Thyroid gland (tissue), 4 donors: ENCODE results near the gene KCNH6. TPM values are rescaled to one million over a fixed set of nuclear protein-coding genes. Genes with fewer than 3 reads are reported as not detected.

Source experiments
- DNase-seq, 2 donors: peaks; one replicate each; pipeline ENCODE4 v3.0.0-alpha.2; 2019
- H3K27ac ChIP-seq, 3 donors: fragments of 200-600 bp; sonication (generic); 1 replicate in 2 of 3; 2 replicates in 1 of 3; pipeline ENCODE4 v1.5.1; 2016 to 2019; ENCODE audit warnings: mild to moderate bottlenecking in 1 of 3, moderate library complexity in 1 of 3
- H3K27me3 ChIP-seq: fragments of 200-600 bp; sonication (generic); one replicate; pipeline ENCODE4 v1.5.1; 2019
- H3K36me3 ChIP-seq, 2 donors: fragments of 200-600 bp; sonication (generic); one replicate each; pipeline ENCODE4 v1.5.1; 2016 to 2019
- H3K4me1 ChIP-seq, 2 donors: fragments of 200-600 bp; sonication (generic); one replicate each; pipeline ENCODE4 v1.5.1; 2017 to 2019
- H3K4me3 ChIP-seq, 3 donors: fragments of 200-600 bp; sonication (generic); replicated peaks in 1 of 3; 1 replicate in 2 of 3; 2 replicates in 1 of 3; pipeline ENCODE4 v1.5.1; 2016; ENCODE audit warnings: mild to moderate bottlenecking in 1 of 3
- H3K9me3 ChIP-seq: fragments of 200-600 bp; sonication (generic); one replicate; pipeline ENCODE4 v1.5.1; 2017
- POLR2A ChIP-seq, 2 donors: fragments of 450-650 bp; IDR thresholded peaks; one replicate each; pipeline ENCODE4 v1.6.1; 2017; ENCODE audit warnings: antibody characterized with exemption in 2 of 2, mild to moderate bottlenecking in 2 of 2, moderate library complexity in 1 of 2
- WGBS, 2 donors: methylation state at CpG; one replicate each; pipeline ENCODE4 v1.1.5; 2017; 5-methylcytosine and 5-hydroxymethylcytosine counted together
- intact Hi-C: fragments of 100-400 bp; cut with DNase I; formaldehyde crosslinking; loops from one replicate; pipeline ENCODE4 v1.15.1; 2023
- total RNA-seq, 4 donors: library from RNA; depleted of rRNA; stranded (reverse); fragments of >200 nt; gene quantifications; one replicate each; pipeline ENCODE4 v1.2.3, GENCODE V29; 2016
- TF ChIP-seq, protein P1 (sequence below), 6 experiments: fragments of 200-600 bp in 3 of 6; fragments of 450-650 bp in 3 of 6; sonication (generic) in 3 of 6; IDR thresholded peaks; one replicate each; pipeline ENCODE4 v1.5.1; 2016 to 2019; ENCODE audit warnings: antibody characterized with exemption in 6 of 6, mild to moderate bottlenecking in 2 of 6, inconsistent platforms in 1 of 6, moderate library complexity in 1 of 6

The KCNH6 gene
- total RNA-seq, 4 donors from 2014 or later, result 0.67 TPM; not detected in 3

DNA sequence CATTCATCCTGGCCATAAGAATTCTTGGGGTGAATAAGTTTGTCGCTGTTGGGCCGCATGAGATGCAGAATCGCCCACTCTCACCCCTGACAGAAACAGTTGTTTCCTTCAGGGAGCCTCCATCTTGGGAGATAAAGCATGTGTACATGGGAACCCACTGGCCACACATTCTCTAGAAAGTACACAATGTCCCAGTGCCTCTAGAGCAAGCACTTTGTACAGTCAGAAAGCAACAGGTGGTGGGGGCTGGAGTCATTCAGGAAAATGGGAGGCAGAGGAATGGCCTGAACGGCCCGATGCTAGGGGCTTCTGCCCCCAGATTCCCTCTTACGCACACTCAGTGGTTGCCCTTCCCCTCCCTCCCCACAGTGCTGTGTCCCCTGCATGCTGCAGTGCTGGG is 30.2 kb upstream of the KCNH6 start:
- no peaks in the 10 kb centered on the region for H3K27me3 ChIP-seq
- TF ChIP-seq POLR2A (IDR thresholded peaks at IDR 0.05), result no peak
- no peaks in the 10 kb centered on the region for H3K9me3 ChIP-seq
- H3K4me1 ChIP-seq, result no peaks in the 10 kb centered on the region
- no peaks in the 10 kb centered on the region for H3K36me3 ChIP-seq
- DNase-seq, result no peak
- intact Hi-C loops, result no loop called here
- 90 to 92% methylated on average over 6 of the region's 6 CpGs for WGBS, 2 donors
- no peak overlapping the region for H3K27ac ChIP-seq
- H3K4me3 ChIP-seq, result no peak overlapping the region

DNA sequence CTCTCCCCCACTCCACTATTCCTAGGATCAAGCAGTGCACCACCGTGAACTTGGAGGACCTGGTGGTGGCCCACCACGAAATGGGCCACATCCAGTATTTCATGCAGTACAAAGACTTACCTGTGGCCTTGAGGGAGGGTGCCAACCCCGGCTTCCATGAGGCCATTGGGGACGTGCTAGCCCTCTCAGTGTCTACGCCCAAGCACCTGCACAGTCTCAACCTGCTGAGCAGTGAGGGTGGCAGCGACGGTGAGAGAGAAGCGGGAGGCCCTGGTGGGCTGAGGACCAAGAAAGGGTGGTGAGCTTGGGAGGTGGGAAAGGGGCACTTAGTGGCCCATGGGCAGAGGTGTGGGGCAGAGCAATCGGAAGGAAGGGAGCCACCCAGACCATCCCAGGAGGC is 29.7 kb upstream of the KCNH6 start:
- WGBS, 2 donors, result 92 to 96% methylated on average over 9 of the region's 9 CpGs
- no peaks in the 10 kb centered on the region for H3K9me3 ChIP-seq
- TF ChIP-seq POLR2A (IDR thresholded peaks at IDR 0.05), result no peak
- TF ChIP-seq, protein P1, sequence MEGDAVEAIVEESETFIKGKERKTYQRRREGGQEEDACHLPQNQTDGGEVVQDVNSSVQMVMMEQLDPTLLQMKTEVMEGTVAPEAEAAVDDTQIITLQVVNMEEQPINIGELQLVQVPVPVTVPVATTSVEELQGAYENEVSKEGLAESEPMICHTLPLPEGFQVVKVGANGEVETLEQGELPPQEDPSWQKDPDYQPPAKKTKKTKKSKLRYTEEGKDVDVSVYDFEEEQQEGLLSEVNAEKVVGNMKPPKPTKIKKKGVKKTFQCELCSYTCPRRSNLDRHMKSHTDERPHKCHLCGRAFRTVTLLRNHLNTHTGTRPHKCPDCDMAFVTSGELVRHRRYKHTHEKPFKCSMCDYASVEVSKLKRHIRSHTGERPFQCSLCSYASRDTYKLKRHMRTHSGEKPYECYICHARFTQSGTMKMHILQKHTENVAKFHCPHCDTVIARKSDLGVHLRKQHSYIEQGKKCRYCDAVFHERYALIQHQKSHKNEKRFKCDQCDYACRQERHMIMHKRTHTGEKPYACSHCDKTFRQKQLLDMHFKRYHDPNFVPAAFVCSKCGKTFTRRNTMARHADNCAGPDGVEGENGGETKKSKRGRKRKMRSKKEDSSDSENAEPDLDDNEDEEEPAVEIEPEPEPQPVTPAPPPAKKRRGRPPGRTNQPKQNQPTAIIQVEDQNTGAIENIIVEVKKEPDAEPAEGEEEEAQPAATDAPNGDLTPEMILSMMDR (IDR thresholded peaks at IDR 0.05), result no peak
- no peaks in the 10 kb centered on the region for H3K4me1 ChIP-seq
- no peak for DNase-seq
- no peak overlapping the region for H3K4me3 ChIP-seq
- intact Hi-C loops, result no loop called here
- H3K36me3 ChIP-seq, result no peaks in the 10 kb centered on the region
- no peak overlapping the region for H3K27ac ChIP-seq
- no peaks in the 10 kb centered on the region for H3K27me3 ChIP-seq

DNA sequence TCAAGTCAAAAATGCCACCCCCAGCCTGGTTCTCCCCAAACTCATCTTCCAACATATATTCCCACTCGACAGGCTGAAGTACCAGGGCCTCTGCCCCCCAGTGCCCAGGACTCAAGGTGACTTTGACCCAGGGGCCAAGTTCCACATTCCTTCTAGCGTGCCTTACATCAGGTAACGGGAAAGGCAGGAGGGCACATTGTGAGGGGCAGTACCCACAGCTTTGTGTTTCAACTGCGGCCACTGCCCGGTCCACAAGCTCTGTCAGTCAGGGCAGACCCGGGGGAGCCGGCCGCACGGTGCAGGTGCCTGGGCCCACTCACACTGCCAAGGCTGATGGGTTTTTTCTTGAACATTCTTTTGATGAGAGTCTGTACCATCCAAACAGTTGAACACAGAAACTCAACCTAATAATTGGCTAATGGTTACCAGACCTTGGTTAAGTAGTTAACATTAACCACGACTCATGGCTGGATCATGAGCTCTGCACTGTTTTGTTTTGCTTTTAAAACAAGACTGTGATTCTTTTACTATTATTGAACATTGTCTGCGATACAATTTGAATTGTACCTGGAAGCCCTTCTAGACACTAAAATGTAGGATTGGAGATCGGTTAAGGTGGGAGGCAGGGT is 28.7 kb upstream of the KCNH6 start:
- H3K4me3 ChIP-seq, result no peak overlapping the region
- no peak overlapping the region for H3K27ac ChIP-seq
- intact Hi-C loops, result no loop called here
- no peaks in the 10 kb centered on the region for H3K4me1 ChIP-seq
- H3K27me3 ChIP-seq, result no peaks in the 10 kb centered on the region
- 89% methylated on average over 12 of the region's 12 CpGs for WGBS, 2 donors
- no peaks in the 10 kb centered on the region for H3K9me3 ChIP-seq
- no peak for DNase-seq
- no peak for TF ChIP-seq POLR2A (IDR thresholded peaks at IDR 0.05)
- TF ChIP-seq, protein P1 (IDR thresholded peaks at IDR 0.05), result no peak
- H3K36me3 ChIP-seq, result no peaks in the 10 kb centered on the region

DNA sequence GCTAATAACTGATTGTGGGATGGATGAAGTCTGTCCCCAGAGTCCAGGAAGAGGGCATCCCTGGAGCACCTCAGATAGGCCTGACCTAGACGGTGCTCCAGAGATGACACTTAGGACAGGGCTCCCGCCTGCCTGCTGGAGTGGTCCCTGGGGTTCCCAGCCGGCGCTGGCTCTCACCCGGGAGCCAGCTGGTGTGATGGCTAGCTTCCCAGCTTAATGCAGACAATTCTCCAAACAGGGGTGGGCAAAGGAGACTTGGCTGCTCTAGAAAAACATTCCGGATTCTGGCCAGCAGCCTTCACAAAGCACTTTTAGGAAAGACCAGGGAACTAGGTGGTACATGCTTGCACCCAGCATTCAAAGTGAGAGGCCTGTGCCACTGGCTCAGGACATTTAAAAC is 27.7 kb upstream of the KCNH6 start:
- no peak overlapping the region for H3K27ac ChIP-seq
- intact Hi-C loops, result no loop called here
- H3K27me3 ChIP-seq, result no peaks in the 10 kb centered on the region
- 60 to 74% methylated on average over 1 to 6 of the region's 6 CpGs for WGBS, 2 donors
- H3K4me3 ChIP-seq, result no peak overlapping the region
- H3K9me3 ChIP-seq, result no peaks in the 10 kb centered on the region
- no peaks in the 10 kb centered on the region for H3K4me1 ChIP-seq
- no peaks in the 10 kb centered on the region for H3K36me3 ChIP-seq
- TF ChIP-seq, protein P1 (IDR thresholded peaks at IDR 0.05), result no peak
- TF ChIP-seq POLR2A (IDR thresholded peaks at IDR 0.05), result no peak
- DNase-seq, result no peak

DNA sequence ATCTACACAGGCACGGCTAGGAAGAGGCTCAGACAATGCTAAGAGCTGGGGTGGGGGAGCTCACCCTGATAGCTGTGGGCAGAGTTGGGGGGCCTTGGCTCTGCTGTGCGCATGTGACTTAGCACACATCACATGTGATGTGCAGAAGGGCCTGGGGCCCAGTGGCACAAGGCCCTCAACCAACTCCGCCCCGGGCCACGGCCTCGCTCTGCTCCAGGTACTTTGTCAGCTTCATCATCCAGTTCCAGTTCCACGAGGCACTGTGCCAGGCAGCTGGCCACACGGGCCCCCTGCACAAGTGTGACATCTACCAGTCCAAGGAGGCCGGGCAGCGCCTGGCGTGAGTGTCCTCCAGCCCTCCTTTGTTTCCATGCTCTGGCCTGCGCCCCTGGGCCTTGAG is 27.0 kb upstream of the KCNH6 start:
- Histone ChIP-seq H3K27ac (no peak overlapping the region), H3K27me3 (no peaks in the 10 kb centered on the region), H3K4me3 (no peak overlapping the region), H3K9me3 (no peaks in the 10 kb centered on the region), H3K36me3 (no peaks in the 10 kb centered on the region), H3K4me1 (no peaks in the 10 kb centered on the region)
- DNase-seq, result no peak
- intact Hi-C loops, result no loop called here
- no peak for TF ChIP-seq POLR2A (IDR thresholded peaks at IDR 0.05)
- TF ChIP-seq, protein P1 (IDR thresholded peaks at IDR 0.05), result no peak
- WGBS, 2 donors, result 86 to 100% methylated on average over 2 to 8 of the region's 12 CpGs
